Measurements from ENCODE around the gene C1orf21. TPM values are rescaled to one million over a fixed set of nuclear protein-coding genes. Genes with fewer than 3 reads are reported as not detected.

Gene C1orf21
- total RNA-seq, 1 donor from 2014 or later = 15.6 TPM

- H3K27me3 Mint-ChIP-seq (ENCODE audit: low read depth) = no peaks in the 10 kb centered on the region
- DNase-seq (ENCODE audit: low spot score) = no peak
- H3K36me3 Mint-ChIP-seq (ENCODE audit: low read depth) = peaks cover 2% of the 10 kb centered on the region
- H3K9me3 Mint-ChIP-seq (ENCODE audit: low read depth) = peaks cover 3% of the 10 kb centered on the region
- H3K27ac Mint-ChIP-seq (ENCODE audit: unreplicated experiment) = no peak overlapping the region
- TF ChIP-seq CTCF (IDR thresholded peaks at IDR 0.05) = no peak
- H3K4me3 Mint-ChIP-seq (ENCODE audit: unreplicated experiment) = no peak overlapping the region
- H3K4me1 Mint-ChIP-seq (ENCODE audit: low read depth) = no peaks in the 10 kb centered on the region
Observed at GRCh38 chr1:184467295-184467694, 80.5 kb downstream of the C1orf21 start.

- H3K27me3 Mint-ChIP-seq (ENCODE audit: low read depth) = no peaks in the 10 kb centered on the region
- no peak overlapping the region for H3K4me3 Mint-ChIP-seq (ENCODE audit: unreplicated experiment)
- H3K36me3 Mint-ChIP-seq (ENCODE audit: low read depth) = peaks cover 4% of the 10 kb centered on the region
- no peak for TF ChIP-seq CTCF (IDR thresholded peaks at IDR 0.05)
- no peak overlapping the region for H3K27ac Mint-ChIP-seq (ENCODE audit: unreplicated experiment)
- no peak for DNase-seq (ENCODE audit: low spot score)
- no peaks in the 10 kb centered on the region for H3K4me1 Mint-ChIP-seq (ENCODE audit: low read depth)
- peaks cover 18% of the 10 kb centered on the region for H3K9me3 Mint-ChIP-seq (ENCODE audit: low read depth)
Observed at GRCh38 chr1:184469396-184469795, 82.6 kb downstream of the C1orf21 start.

- DNase-seq (ENCODE audit: low spot score) = no peak
- Mint-ChIP-seq H3K4me1 (ENCODE audit: low read depth) (no peaks in the 10 kb centered on the region), H3K36me3 (ENCODE audit: low read depth) (peaks cover 13% of the 10 kb centered on the region), H3K27me3 (ENCODE audit: low read depth) (no peaks in the 10 kb centered on the region), H3K9me3 (ENCODE audit: low read depth) (peaks cover 33% of the 10 kb centered on the region), H3K27ac (ENCODE audit: unreplicated experiment) (no peak overlapping the region), H3K4me3 (ENCODE audit: unreplicated experiment) (no peak overlapping the region)
- no peak for TF ChIP-seq CTCF (IDR thresholded peaks at IDR 0.05)
Observed at GRCh38 chr1:184471686-184472085, 84.9 kb downstream of the C1orf21 start.

GRCh38 chr1:184472136-184472535, 85.3 kb downstream of the C1orf21 start:
- no peaks in the 10 kb centered on the region for H3K4me1 Mint-ChIP-seq (ENCODE audit: low read depth)
- H3K36me3 Mint-ChIP-seq (ENCODE audit: low read depth) = peaks cover 13% of the 10 kb centered on the region
- TF ChIP-seq CTCF (IDR thresholded peaks at IDR 0.05) = no peak
- no peak overlapping the region for H3K27ac Mint-ChIP-seq (ENCODE audit: unreplicated experiment)
- no peak for DNase-seq (ENCODE audit: low spot score)
- H3K4me3 Mint-ChIP-seq (ENCODE audit: unreplicated experiment) = no peak overlapping the region
- H3K27me3 Mint-ChIP-seq (ENCODE audit: low read depth) = no peaks in the 10 kb centered on the region
- peaks cover 35% of the 10 kb centered on the region for H3K9me3 Mint-ChIP-seq (ENCODE audit: low read depth)

GRCh38 chr1:184473176-184473966, 86.5 kb downstream of the C1orf21 start:
- TF ChIP-seq CTCF (IDR thresholded peaks at IDR 0.05) = no peak
- Mint-ChIP-seq H3K27me3 (ENCODE audit: low read depth) (no peaks in the 10 kb centered on the region), H3K4me3 (ENCODE audit: unreplicated experiment) (no peak overlapping the region), H3K9me3 (ENCODE audit: low read depth) (peaks cover 37% of the 10 kb centered on the region), H3K4me1 (ENCODE audit: low read depth) (no peaks in the 10 kb centered on the region), H3K36me3 (ENCODE audit: low read depth) (peaks cover 16% of the 10 kb centered on the region), H3K27ac (ENCODE audit: unreplicated experiment) (no peak overlapping the region)
- no peak for DNase-seq (ENCODE audit: low spot score)
